BJ (cell line): Measurements from ENCODE around the gene SLC48A1. TPM values are rescaled to one million over a fixed set of nuclear protein-coding genes. Genes with fewer than 3 reads are reported as not detected.

ENCODE experiments used
- CTCF ChIA-PET: fragments of 350-600 bp; formaldehyde crosslinking; extraction: SDS; loops from one replicate; lab custom pipeline; 2021; ENCODE audit warnings: antibody characterized with exemption, inconsistent platforms; lab: Yijun Ruan, JAX
- POLR2A ChIA-PET: fragments of 300-600 bp; sonication (Branson Sonifier 250); formaldehyde crosslinking; extraction: SDS; loops from one replicate; lab custom pipeline; 2021; ENCODE audit warnings: antibody characterized with exemption; lab: Charles Lee
- DNase-seq: peaks from one replicate; pipeline ENCODE4 v3.0.0-alpha.2; 2011; ENCODE audit warnings: low read depth
- H3K27me3 ChIP-seq: 2 replicates; pipeline ENCODE4 v1.6.0; 2011; ENCODE audit warnings: low read length; ENCODE audit not compliant: control insufficient read depth, insufficient read depth
- H3K36me3 ChIP-seq: 2 replicates; pipeline ENCODE4 v1.5.1; 2011; ENCODE audit warnings: low read length; ENCODE audit not compliant: control insufficient read depth, insufficient read depth
- H3K4me3 ChIP-seq: 2 replicates; pipeline ENCODE4 v1.5.1; 2011; ENCODE audit warnings: low read depth, mild to moderate bottlenecking, control low read depth, low read length
- CTCF ChIP-seq: IDR thresholded peaks from 2 replicates; pipeline ENCODE4 v1.5.1; 2011; ENCODE audit warnings: low read depth, mild to moderate bottlenecking, control low read depth, inconsistent platforms, low read length, moderate library complexity; ENCODE audit not compliant: insufficient read depth
- polyA plus RNA-seq: library from polyadenylated mRNA; depleted of rRNA; stranded (reverse); fragments of >200 nt; gene quantifications from 2 replicates; pipeline ENCODE4 v1.2.3, GENCODE V29; 2011

The SLC48A1 gene
- polyA plus RNA-seq, 1 experiment: 16.6 TPM

- TF ChIP-seq CTCF: no peak
- ChIA-PET CTCF (interaction anchor here (0.9 to 19.2 kb wide), 18 partner anchors 11 to 73 kb away, joined by 3 to 454 read pairs (median 6); partner anchors contain the start of genes ENDOU, RAPGEF3 and RPAP3), POLR2A (interaction anchor here (1.0 kb wide), 2 partner anchors 22 to 42 kb away, joined by 3 read pairs; no protein-coding TSS in a partner anchor)
- Histone ChIP-seq H3K4me3 (no peak overlapping the region), H3K36me3 (peaks cover 16% of the 10 kb centered on the region), H3K27me3 (no peaks in the 10 kb centered on the region)
- DNase-seq: no peak
These were observed 5.8 kb downstream of the SLC48A1 start for GRCh38 chr12:47778881-47779280.

- peak; percentile 23 for DNase-seq
- Histone ChIP-seq H3K4me3 (no peak overlapping the region), H3K36me3 (peaks cover 20% of the 10 kb centered on the region), H3K27me3 (no peaks in the 10 kb centered on the region)
- CTCF ChIA-PET: interaction anchor here (1.0 to 19.2 kb wide), 21 partner anchors 12 to 73 kb away, joined by 3 to 454 read pairs (median 6); partner anchors contain the start of genes ENDOU, RAPGEF3 and RPAP3
- POLR2A ChIA-PET: interaction anchor here (1.0 kb wide), 2 partner anchors 22 to 43 kb away, joined by 3 read pairs; no protein-coding TSS in a partner anchor
- peak; percentile 94 for TF ChIP-seq CTCF
These were observed 6.4 kb downstream of the SLC48A1 start for GRCh38 chr12:47779301-47779942.

- POLR2A ChIA-PET: interaction anchor here (0.6 to 1.0 kb wide), 3 partner anchors 23 to 43 kb away, joined by 3 to 9 read pairs (median 3); no protein-coding TSS in a partner anchor
- H3K4me3 ChIP-seq: no peak overlapping the region
- peaks cover 25% of the 10 kb centered on the region for H3K36me3 ChIP-seq
- DNase-seq: no peak
- CTCF ChIA-PET: interaction anchor here (1.0 to 19.2 kb wide), 19 partner anchors 12 to 74 kb away, joined by 3 to 454 read pairs (median 6); partner anchors contain the start of genes ENDOU, RAPGEF3 and RPAP3
- TF ChIP-seq CTCF: no peak
- no peaks in the 10 kb centered on the region for H3K27me3 ChIP-seq
These were observed 7.0 kb downstream of the SLC48A1 start for GRCh38 chr12:47779943-47780504.

- Histone ChIP-seq H3K36me3 (peaks cover 42% of the 10 kb centered on the region), H3K27me3 (no peaks in the 10 kb centered on the region), H3K4me3 (no peak overlapping the region)
- POLR2A ChIA-PET: no interaction called here
- no peak for TF ChIP-seq CTCF
- no peak for DNase-seq
- CTCF ChIA-PET: interaction anchor here (0.8 to 19.2 kb wide), 10 partner anchors 10 to 60 kb away, joined by 3 to 454 read pairs (median 27); partner anchors contain the start of genes ENDOU, HDAC7 and RAPGEF3
These were observed 8.7 kb downstream of the SLC48A1 start for GRCh38 chr12:47781479-47782371.
